ENCODE measurements around the gene MITF. TPM values are rescaled to one million over a fixed set of nuclear protein-coding genes. Genes with fewer than 3 reads are reported as not detected.

Gene MITF
- total and polyA plus RNA-seq, 2 donors (not counting 1 experiment from before 2014, with no cell fraction given) = 0.10 TPM; not detected in 1

GRCh38 chr3:69896095-69896494 is 156.8 kb downstream of the MITF start:
- H3K4me3 Mint-ChIP-seq = no peak overlapping the region
- Histone ChIP-seq H4K20me1 (ENCODE audit: control insufficient read depth, insufficient read depth, low read length, poor library complexity, severe bottlenecking) (no peaks in the 10 kb centered on the region), H2AFZ (ENCODE audit: insufficient read depth, low read depth, low read length, poor library complexity, severe bottlenecking) (no peak overlapping the region), H3K36me3 (replicated peaks in 1 of 2; ENCODE audit: control extremely low read depth in 1 of 2, control insufficient read depth in 1 of 2, extremely low read depth in 1 of 2, insufficient read depth in 2 of 2, low read length in 1 of 2) (no peaks in the 10 kb centered on the region), H3K9me3 (ENCODE audit: control extremely low read depth in 1 of 3, control insufficient read depth in 2 of 3, insufficient read depth in 1 of 3, low read length in 2 of 3) (no peaks in the 10 kb centered on the region), H3K27me3 (replicated peaks in 1 of 4; ENCODE audit: control extremely low read depth in 1 of 4, control insufficient read depth in 3 of 4, insufficient read depth in 4 of 4, low read length in 3 of 4) (no peaks in the 10 kb centered on the region), H3K79me2 (ENCODE audit: control insufficient read depth, insufficient read depth, low read length) (no peaks in the 10 kb centered on the region), H3K4me2 (replicated peaks; ENCODE audit: low read depth, low read length, poor library complexity, severe bottlenecking) (no peak overlapping the region), H3K27ac (ENCODE audit: low read length in 2 of 2) (no peak overlapping the region), H3K4me1 (ENCODE audit: control insufficient read depth in 2 of 2, insufficient read depth in 2 of 2, low read length in 2 of 2) (no peaks in the 10 kb centered on the region), H3K9ac (ENCODE audit: low read length) (no peak overlapping the region), H3K4me3 (ENCODE audit: control extremely low read depth in 1 of 5, extremely low read depth in 1 of 5, insufficient read depth in 1 of 5, low read depth in 2 of 5, low read length in 4 of 5) (no peak overlapping the region)
- no peaks in the 10 kb centered on the region for H3K27me3 Mint-ChIP-seq
- no peaks in the 10 kb centered on the region for H3K4me1 Mint-ChIP-seq
- CTCF ChIA-PET = no interaction called here
- H3K9me3 Mint-ChIP-seq (ENCODE audit: insufficient read depth) = no peaks in the 10 kb centered on the region
- H3K27ac Mint-ChIP-seq = no peak overlapping the region
- WGBS (ENCODE audit: insufficient coverage) = no CpG with 5 or more reads among the region's 1 CpG
- DNase-seq (no peak), ATAC-seq (ENCODE audit: low read depth) (no peak)
- TF ChIP-seq EZH2 (IDR thresholded peaks at IDR 0.05; ENCODE audit: borderline replicate concordance, insufficient read depth, low read depth, low read length, poor library complexity, severe bottlenecking) (no peak), CTCF (IDR thresholded peaks at IDR 0.05) (no peak)
- intact Hi-C loops (cut with micrococcal nuclease) = no loop called here
- POLR2A ChIA-PET = no interaction called here

- Histone ChIP-seq H3K9me3 (ENCODE audit: control extremely low read depth in 1 of 3, control insufficient read depth in 2 of 3, insufficient read depth in 1 of 3, low read length in 2 of 3) (no peaks in the 10 kb centered on the region), H3K4me3 (ENCODE audit: control extremely low read depth in 1 of 5, extremely low read depth in 1 of 5, insufficient read depth in 1 of 5, low read depth in 2 of 5, low read length in 4 of 5) (no peak overlapping the region), H3K27ac (ENCODE audit: low read length in 2 of 2) (no peak overlapping the region), H3K79me2 (ENCODE audit: control insufficient read depth, insufficient read depth, low read length) (no peaks in the 10 kb centered on the region), H3K36me3 (replicated peaks in 1 of 2; ENCODE audit: control extremely low read depth in 1 of 2, control insufficient read depth in 1 of 2, extremely low read depth in 1 of 2, insufficient read depth in 2 of 2, low read length in 1 of 2) (no peaks in the 10 kb centered on the region), H3K9ac (ENCODE audit: low read length) (no peak overlapping the region), H4K20me1 (ENCODE audit: control insufficient read depth, insufficient read depth, low read length, poor library complexity, severe bottlenecking) (no peaks in the 10 kb centered on the region), H2AFZ (ENCODE audit: insufficient read depth, low read depth, low read length, poor library complexity, severe bottlenecking) (no peak overlapping the region), H3K4me1 (ENCODE audit: control insufficient read depth in 2 of 2, insufficient read depth in 2 of 2, low read length in 2 of 2) (no peaks in the 10 kb centered on the region), H3K4me2 (replicated peaks; ENCODE audit: low read depth, low read length, poor library complexity, severe bottlenecking) (no peak overlapping the region), H3K27me3 (replicated peaks in 1 of 4; ENCODE audit: control extremely low read depth in 1 of 4, control insufficient read depth in 3 of 4, insufficient read depth in 4 of 4, low read length in 3 of 4) (no peaks in the 10 kb centered on the region)
- no peak for TF ChIP-seq CTCF (IDR thresholded peaks at IDR 0.05)
- TF ChIP-seq EZH2 (IDR thresholded peaks at IDR 0.05; ENCODE audit: borderline replicate concordance, insufficient read depth, low read depth, low read length, poor library complexity, severe bottlenecking) = no peak
- intact Hi-C loops (cut with micrococcal nuclease) = no loop called here
- H3K4me1 Mint-ChIP-seq = no peaks in the 10 kb centered on the region
- DNase-seq (no peak), ATAC-seq (ENCODE audit: low read depth) (no peak)
- WGBS (ENCODE audit: insufficient coverage) = no CpG with 5 or more reads among the region's 1 CpG
- no peaks in the 10 kb centered on the region for H3K27me3 Mint-ChIP-seq
- no peak overlapping the region for H3K4me3 Mint-ChIP-seq
- ChIA-PET POLR2A (no interaction called here), CTCF (interaction anchor here (0.8 kb wide), 1 partner anchor 10 kb away, joined by 3 read pairs; no protein-coding TSS in a partner anchor)
- H3K9me3 Mint-ChIP-seq (ENCODE audit: insufficient read depth) = no peaks in the 10 kb centered on the region
- no peak overlapping the region for H3K27ac Mint-ChIP-seq
Measured at GRCh38 chr3:69900331-69900730, 161.1 kb downstream of the MITF start.
